WTC11 (cell line): ENCODE data around the gene ABI2. TPM values are rescaled to one million over a fixed set of nuclear protein-coding genes. Genes with fewer than 3 reads are reported as not detected.

Experiments used
- ATAC-seq: fragments of 200-7000 bp; cut with Tn5 transposase; 2 replicates; pipeline ENCODE4 v1.10.0; 2021; ENCODE audit warnings: mild to moderate bottlenecking, moderate library complexity
- CTCF ChIA-PET: fragments of 300-600 bp; sonication (Branson Sonifier 250); formaldehyde crosslinking; loops from one replicate; lab custom pipeline; 2021; ENCODE audit warnings: antibody characterized with exemption; lab: Charles Lee
- POLR2A ChIA-PET: fragments of 350-600 bp; sonication (Branson Sonifier 250); formaldehyde crosslinking; loops from one replicate; lab custom pipeline; 2021; ENCODE audit warnings: antibody characterized with exemption; lab: Charles Lee
- DNase-seq: peaks from one replicate; pipeline ENCODE4 v3.0.0; 2021; ENCODE audit warnings: low spot score
- H3K27ac Mint-ChIP-seq: 2 replicates; pipeline ENCODE4 v1.8.0; 2021; ENCODE audit warnings: mixed read lengths
- H3K27me3 Mint-ChIP-seq: 2 replicates; pipeline ENCODE4 v1.8.0; 2021; ENCODE audit warnings: low read depth, mild to moderate bottlenecking, moderate library complexity, mixed read lengths
- H3K36me3 Mint-ChIP-seq: 2 replicates; pipeline ENCODE4 v1.8.0; 2021; ENCODE audit warnings: mixed read lengths
- H3K4me1 Mint-ChIP-seq: 2 replicates; pipeline ENCODE4 v1.8.0; 2022; ENCODE audit warnings: mixed read lengths
- H3K4me3 Mint-ChIP-seq: 2 replicates; pipeline ENCODE4 v1.8.0; 2021; ENCODE audit warnings: mild to moderate bottlenecking, moderate library complexity, mixed read lengths
- H3K9me3 Mint-ChIP-seq: 2 replicates; pipeline ENCODE4 v1.8.0; 2021; ENCODE audit warnings: mixed read lengths
- ATF2 ChIP-seq: sonication (generic); formaldehyde crosslinking; IDR thresholded peaks from 2 replicates; pipeline ENCODE4 v1.8.1; 2022; ENCODE audit warnings: low read depth, missing genetic modification reagents, borderline replicate concordance
- ATF3 ChIP-seq: sonication (generic); formaldehyde crosslinking; conservative IDR thresholded peaks from 2 replicates; pipeline ENCODE4 v1.8.1; 2022; ENCODE audit warnings: mild to moderate bottlenecking, missing genetic modification reagents
- E2F1 ChIP-seq: sonication (generic); formaldehyde crosslinking; IDR thresholded peaks from 2 replicates; pipeline ENCODE4 v1.8.0; 2022; ENCODE audit warnings: mild to moderate bottlenecking, missing genetic modification reagents
- ESRRA ChIP-seq: sonication (generic); formaldehyde crosslinking; IDR thresholded peaks from 2 replicates; pipeline ENCODE4 v1.8.1; 2022; ENCODE audit warnings: mild to moderate bottlenecking, missing genetic modification reagents, borderline replicate concordance
- GABPB1 ChIP-seq: sonication (generic); formaldehyde crosslinking; IDR thresholded peaks from 2 replicates; pipeline ENCODE4 v1.8.1; 2023; ENCODE audit warnings: mild to moderate bottlenecking, missing genetic modification reagents
- GTF2I ChIP-seq: fragments of 250-450 bp; sonication (Bioruptor Pico); conservative IDR thresholded peaks from 2 replicates; pipeline ENCODE4 v1.4.0; 2021; ENCODE audit warnings: mild to moderate bottlenecking
- MAX ChIP-seq: sonication (generic); formaldehyde crosslinking; IDR thresholded peaks from 2 replicates; pipeline ENCODE4 v1.8.0; 2022; ENCODE audit warnings: mild to moderate bottlenecking, missing genetic modification reagents
- MXD4 ChIP-seq: fragments of 250-450 bp; sonication (Bioruptor Pico); IDR thresholded peaks from 2 replicates; pipeline ENCODE4 v1.8.0; 2021; ENCODE audit warnings: mild to moderate bottlenecking, moderate library complexity, borderline replicate concordance
- OVOL2 ChIP-seq: fragments of 250-450 bp; sonication (Bioruptor Pico); IDR thresholded peaks from 2 replicates; pipeline ENCODE4 v1.9.0; 2021; ENCODE audit warnings: mild to moderate bottlenecking, borderline replicate concordance
- STAT6 ChIP-seq: sonication (generic); formaldehyde crosslinking; conservative IDR thresholded peaks from 2 replicates; pipeline ENCODE4 v1.8.1; 2023; ENCODE audit warnings: mild to moderate bottlenecking, low read depth, missing genetic modification reagents, moderate library complexity
- TCF7 ChIP-seq: sonication (generic); formaldehyde crosslinking; IDR thresholded peaks from 2 replicates; pipeline ENCODE4 v1.8.0; 2022; ENCODE audit warnings: mild to moderate bottlenecking, low read depth, missing genetic modification reagents, moderate library complexity
- TP53 ChIP-seq: sonication (generic); formaldehyde crosslinking; IDR thresholded peaks from 2 replicates; pipeline ENCODE4 v1.8.1; 2023; ENCODE audit warnings: mild to moderate bottlenecking, missing genetic modification reagents
- ZBTB21 ChIP-seq: sonication (generic); formaldehyde crosslinking; IDR thresholded peaks from 2 replicates; pipeline ENCODE4 v1.8.1; 2023; ENCODE audit warnings: mild to moderate bottlenecking, missing genetic modification reagents, borderline replicate concordance
- ZNF121 ChIP-seq: sonication (generic); formaldehyde crosslinking; IDR thresholded peaks from 2 replicates; pipeline ENCODE4 v1.8.0; 2023; ENCODE audit warnings: missing genetic modification reagents
- ZNF263 ChIP-seq: sonication (generic); formaldehyde crosslinking; IDR thresholded peaks from 2 replicates; pipeline ENCODE4 v1.8.1; 2022; ENCODE audit warnings: low read depth, mild to moderate bottlenecking, moderate library complexity, missing genetic modification reagents
- total RNA-seq: library from RNA; stranded (reverse); gene quantifications from 3 replicates; pipeline ENCODE4 v1.2.3, GENCODE V29; 2021
- TF ChIP-seq, protein P1 (sequence below): sonication (generic); formaldehyde crosslinking; IDR thresholded peaks from 2 replicates; pipeline ENCODE4 v1.8.1; 2022; ENCODE audit warnings: missing genetic modification reagents, borderline replicate concordance
- TF ChIP-seq, protein P2 (sequence below): sonication (generic); formaldehyde crosslinking; IDR thresholded peaks from 2 replicates; pipeline ENCODE4 v1.8.0; 2022; ENCODE audit warnings: mild to moderate bottlenecking, missing genetic modification reagents
- TF ChIP-seq, protein P3 (sequence below): sonication (generic); formaldehyde crosslinking; IDR thresholded peaks from 2 replicates; pipeline ENCODE4 v1.8.0; 2023; ENCODE audit warnings: missing genetic modification reagents

Gene ABI2
- total RNA-seq, 1 experiment from 2014 or later: 121 TPM

DNA sequence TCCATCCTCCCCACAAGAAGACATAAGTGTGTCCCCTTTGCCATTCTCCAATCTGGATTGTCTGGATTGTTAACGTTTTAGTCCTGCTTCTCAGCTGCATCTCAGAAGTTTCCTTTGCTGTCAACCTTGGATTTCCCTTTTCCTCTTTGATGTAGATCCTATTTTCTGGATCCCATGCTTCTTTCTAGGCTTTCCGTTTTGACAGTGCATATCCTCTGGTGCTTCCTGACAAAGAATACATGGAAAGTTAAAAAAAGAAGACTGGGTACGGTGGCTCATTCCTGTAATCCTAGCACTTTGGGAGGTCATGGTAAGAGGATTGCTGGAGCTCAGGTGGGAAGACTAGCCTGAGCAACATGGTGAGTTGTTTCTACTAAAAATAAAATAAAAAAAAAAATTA is 26.8 kb downstream of the ABI2 start (continued):
- TF ChIP-seq STAT6: no peak
- TF ChIP-seq TP53 (CRISPR knock-in tag): no peak
- TF ChIP-seq GTF2I (CRISPR knock-in tag): no peak
- TF ChIP-seq ATF3 (CRISPR knock-in tag): no peak
- TF ChIP-seq ATF2 (CRISPR knock-in tag): no peak

DNA sequence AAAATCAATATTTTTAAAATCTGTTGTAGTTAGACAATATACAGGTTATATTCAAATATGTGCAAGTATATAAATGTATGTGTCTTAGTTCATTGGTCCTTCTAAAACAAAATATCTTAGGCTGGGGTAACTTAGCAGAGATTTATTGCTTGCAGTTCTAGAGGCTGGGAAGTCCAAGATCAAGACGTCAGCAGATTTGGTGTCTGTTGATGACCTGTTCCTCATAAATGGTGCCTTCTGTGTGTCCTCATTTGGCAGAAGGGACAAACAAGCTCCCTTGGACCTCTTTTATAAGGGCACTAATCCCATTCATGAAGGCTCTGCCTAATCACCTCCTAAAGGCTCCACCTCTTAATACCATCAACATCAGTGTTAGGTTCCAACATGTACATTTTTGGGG is 31.3 kb downstream of the ABI2 start:
- peaks cover 10% of the 10 kb centered on the region for H3K9me3 Mint-ChIP-seq
- H3K4me1 Mint-ChIP-seq: peaks cover 14% of the 10 kb centered on the region
- POLR2A ChIA-PET: no interaction called here
- no peaks in the 10 kb centered on the region for H3K27me3 Mint-ChIP-seq
- H3K36me3 Mint-ChIP-seq: peaks cover 14% of the 10 kb centered on the region
- DNase-seq (no peak), ATAC-seq (no peak)
- no peak overlapping the region for H3K27ac Mint-ChIP-seq
- CTCF ChIA-PET: no interaction called here
- no peak for TF ChIP-seq TCF7
- no peak for TF ChIP-seq ZBTB21 (CRISPR knock-in tag)
- TF ChIP-seq, protein P1, sequence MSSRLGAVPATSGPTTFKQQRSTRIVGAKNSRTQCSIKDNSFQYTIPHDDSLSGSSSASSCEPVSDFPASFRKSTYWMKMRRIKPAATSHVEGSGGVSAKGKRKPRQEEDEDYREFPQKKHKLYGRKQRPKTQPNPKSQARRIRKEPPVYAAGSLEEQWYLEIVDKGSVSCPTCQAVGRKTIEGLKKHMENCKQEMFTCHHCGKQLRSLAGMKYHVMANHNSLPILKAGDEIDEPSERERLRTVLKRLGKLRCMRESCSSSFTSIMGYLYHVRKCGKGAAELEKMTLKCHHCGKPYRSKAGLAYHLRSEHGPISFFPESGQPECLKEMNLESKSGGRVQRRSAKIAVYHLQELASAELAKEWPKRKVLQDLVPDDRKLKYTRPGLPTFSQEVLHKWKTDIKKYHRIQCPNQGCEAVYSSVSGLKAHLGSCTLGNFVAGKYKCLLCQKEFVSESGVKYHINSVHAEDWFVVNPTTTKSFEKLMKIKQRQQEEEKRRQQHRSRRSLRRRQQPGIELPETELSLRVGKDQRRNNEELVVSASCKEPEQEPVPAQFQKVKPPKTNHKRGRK (CRISPR knock-in tag): no peak
- TF ChIP-seq, protein P2, sequence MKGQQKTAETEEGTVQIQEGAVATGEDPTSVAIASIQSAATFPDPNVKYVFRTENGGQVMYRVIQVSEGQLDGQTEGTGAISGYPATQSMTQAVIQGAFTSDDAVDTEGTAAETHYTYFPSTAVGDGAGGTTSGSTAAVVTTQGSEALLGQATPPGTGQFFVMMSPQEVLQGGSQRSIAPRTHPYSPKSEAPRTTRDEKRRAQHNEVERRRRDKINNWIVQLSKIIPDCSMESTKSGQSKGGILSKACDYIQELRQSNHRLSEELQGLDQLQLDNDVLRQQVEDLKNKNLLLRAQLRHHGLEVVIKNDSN (CRISPR knock-in tag): no peak
- no peak for TF ChIP-seq MAX
- TF ChIP-seq ESRRA (CRISPR knock-in tag): no peak
- no peak for TF ChIP-seq E2F1 (CRISPR knock-in tag)
- TF ChIP-seq ZNF121 (CRISPR knock-in tag): no peak
- TF ChIP-seq, protein P3, sequence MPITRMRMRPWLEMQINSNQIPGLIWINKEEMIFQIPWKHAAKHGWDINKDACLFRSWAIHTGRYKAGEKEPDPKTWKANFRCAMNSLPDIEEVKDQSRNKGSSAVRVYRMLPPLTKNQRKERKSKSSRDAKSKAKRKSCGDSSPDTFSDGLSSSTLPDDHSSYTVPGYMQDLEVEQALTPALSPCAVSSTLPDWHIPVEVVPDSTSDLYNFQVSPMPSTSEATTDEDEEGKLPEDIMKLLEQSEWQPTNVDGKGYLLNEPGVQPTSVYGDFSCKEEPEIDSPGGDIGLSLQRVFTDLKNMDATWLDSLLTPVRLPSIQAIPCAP: no peak
- no peak for TF ChIP-seq GABPB1 (CRISPR knock-in tag)
- TF ChIP-seq MXD4 (CRISPR knock-in tag): no peak
- TF ChIP-seq OVOL2 (CRISPR knock-in tag): no peak
- TF ChIP-seq ZNF263 (CRISPR knock-in tag): no peak
- H3K4me3 Mint-ChIP-seq: no peak overlapping the region
